ENCODE measurements around the gene PEX10.

- TF ChIP-seq CTCF (IDR thresholded peaks at IDR 0.05; ENCODE audit: borderline replicate concordance, extremely low read depth, low read length, poor library complexity, severe bottlenecking) (no peak), EZH2 (IDR thresholded peaks at IDR 0.05; ENCODE audit: borderline replicate concordance, low read depth, low read length, severe bottlenecking) (no peak)
Measured at GRCh38 chr1:2394761-2395160, 17.6 kb downstream of the PEX10 start.

Measured in DND-41 (cell line).